ACC112 (cell line): ENCODE results near the gene CEACAM16.
A peak's percentile ranks its signal among the peaks of the same experiment; 100 is the strongest.
"Not testable (repeated sequence)": the region's sequence is repeated elsewhere in the genome, so short reads cannot be mapped to it uniquely, and the experiment has no call there.

Experiments used
- H2AFZ ChIP-seq: fragments of 200-600 bp; sonication (generic); one replicate; pipeline ENCODE4 v1.6.0; 2017; ENCODE audit warnings: antibody characterized with exemption, low read length; ENCODE audit not compliant: unreplicated experiment
- H3K27ac ChIP-seq: fragments of 200-600 bp; sonication (generic); 2 replicates; pipeline ENCODE4 v1.5.1; 2014; ENCODE audit warnings: low read depth, mild to moderate bottlenecking, antibody characterized with exemption, low read length, moderate library complexity
- H3K27me3 ChIP-seq: fragments of 200-600 bp; sonication (generic); 2 replicates; pipeline ENCODE4 v1.6.1; 2014; ENCODE audit warnings: mild to moderate bottlenecking, antibody characterized with exemption, low read length, moderate library complexity, mixed read lengths; ENCODE audit not compliant: insufficient read depth
- H3K36me3 ChIP-seq: fragments of 200-600 bp; sonication (generic); 2 replicates; pipeline ENCODE4 v1.6.1; 2016; ENCODE audit warnings: mild to moderate bottlenecking, antibody characterized with exemption, low read length, moderate library complexity, mixed read lengths; ENCODE audit not compliant: insufficient read depth
- H3K4me1 ChIP-seq: fragments of 200-600 bp; sonication (generic); one replicate; pipeline ENCODE4 v1.6.1; 2016; ENCODE audit warnings: low read length, mixed read lengths; ENCODE audit not compliant: insufficient read depth, unreplicated experiment, control insufficient read depth
- H3K4me3 ChIP-seq: fragments of 200-600 bp; sonication (generic); 2 replicates; pipeline ENCODE4 v1.5.1; 2014; ENCODE audit warnings: mild to moderate bottlenecking, low read depth, low read length
- H3K79me2 ChIP-seq: fragments of 200-600 bp; sonication (generic); one replicate; pipeline ENCODE4 v1.6.0; 2016; ENCODE audit warnings: low read length; ENCODE audit not compliant: control insufficient read depth, unreplicated experiment, insufficient read depth

Gene CEACAM16

DNA sequence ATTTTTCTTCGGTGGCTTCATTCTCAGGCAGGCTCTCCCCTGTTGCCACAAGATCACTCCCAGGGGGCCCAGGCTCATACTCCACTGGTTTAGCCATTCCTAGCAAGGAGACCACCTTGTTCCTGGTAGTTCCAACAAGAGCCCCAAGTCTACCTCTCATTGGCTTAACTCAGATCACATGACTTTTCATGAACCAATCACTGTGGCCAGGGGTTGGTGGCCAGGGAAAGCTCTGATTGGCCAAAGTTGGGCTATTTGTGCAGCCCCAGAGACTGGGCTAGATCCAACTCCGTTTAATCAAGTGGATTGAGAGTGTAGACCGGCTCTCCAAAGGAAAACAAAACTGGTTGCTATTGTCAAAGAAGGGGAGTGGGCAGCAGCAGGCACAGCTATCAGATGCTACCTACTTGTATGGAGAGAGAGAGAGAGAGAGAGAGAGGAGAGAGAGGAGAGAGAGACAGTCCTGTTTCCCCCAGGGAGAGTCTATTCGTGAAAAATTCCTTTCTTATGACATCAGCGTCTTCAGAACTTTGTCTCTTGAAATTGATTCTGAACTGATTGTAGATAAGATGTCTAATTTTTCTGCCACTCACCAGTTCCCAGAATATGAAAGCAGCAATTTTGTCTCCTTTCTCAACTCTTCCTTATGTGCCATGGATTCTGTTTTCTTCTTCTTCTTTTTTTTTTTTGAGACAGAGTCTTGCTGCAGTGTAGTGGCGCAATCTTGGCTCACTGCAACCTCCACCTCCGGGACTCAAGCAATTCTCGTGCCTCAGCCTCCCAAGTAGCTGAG is 21.7 kb upstream of the CEACAM16 start:
- H3K79me2 ChIP-seq, result no peaks in the 10 kb centered on the region
- H3K27ac ChIP-seq, result peak overlapping the region; percentile 53
- no peaks in the 10 kb centered on the region for H3K27me3 ChIP-seq
- no peaks in the 10 kb centered on the region for H3K36me3 ChIP-seq
- H2AFZ ChIP-seq, result no peak overlapping the region
- H3K4me1 ChIP-seq, result peaks cover 7% of the 10 kb centered on the region
- H3K4me3 ChIP-seq, result no peak overlapping the region

DNA sequence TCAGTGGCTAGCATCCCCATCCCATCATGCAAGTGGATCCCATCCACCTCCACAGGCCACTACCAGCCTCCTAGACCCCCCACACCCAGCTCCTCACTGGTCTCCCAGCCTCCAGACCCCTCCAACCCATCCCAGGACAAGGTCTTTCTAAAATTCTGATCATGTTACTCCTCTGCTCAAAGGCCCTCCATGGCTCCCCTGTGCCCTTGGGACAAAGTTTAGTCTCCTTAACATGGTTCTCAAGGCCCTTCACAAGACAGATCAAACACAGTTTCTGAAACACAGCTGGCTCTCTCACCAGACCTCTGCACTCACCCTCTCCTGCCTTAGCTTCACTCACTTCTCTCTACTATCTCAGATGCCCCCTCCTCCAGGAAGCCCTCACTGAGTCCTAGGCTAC is 18.4 kb upstream of the CEACAM16 start:
- Histone ChIP-seq H3K36me3 (no peaks in the 10 kb centered on the region), H3K79me2 (no peaks in the 10 kb centered on the region), H2AFZ (no peak overlapping the region), H3K4me3 (no peak overlapping the region), H3K4me1 (peaks cover 14% of the 10 kb centered on the region), H3K27ac (no peak overlapping the region), H3K27me3 (no peaks in the 10 kb centered on the region)

DNA sequence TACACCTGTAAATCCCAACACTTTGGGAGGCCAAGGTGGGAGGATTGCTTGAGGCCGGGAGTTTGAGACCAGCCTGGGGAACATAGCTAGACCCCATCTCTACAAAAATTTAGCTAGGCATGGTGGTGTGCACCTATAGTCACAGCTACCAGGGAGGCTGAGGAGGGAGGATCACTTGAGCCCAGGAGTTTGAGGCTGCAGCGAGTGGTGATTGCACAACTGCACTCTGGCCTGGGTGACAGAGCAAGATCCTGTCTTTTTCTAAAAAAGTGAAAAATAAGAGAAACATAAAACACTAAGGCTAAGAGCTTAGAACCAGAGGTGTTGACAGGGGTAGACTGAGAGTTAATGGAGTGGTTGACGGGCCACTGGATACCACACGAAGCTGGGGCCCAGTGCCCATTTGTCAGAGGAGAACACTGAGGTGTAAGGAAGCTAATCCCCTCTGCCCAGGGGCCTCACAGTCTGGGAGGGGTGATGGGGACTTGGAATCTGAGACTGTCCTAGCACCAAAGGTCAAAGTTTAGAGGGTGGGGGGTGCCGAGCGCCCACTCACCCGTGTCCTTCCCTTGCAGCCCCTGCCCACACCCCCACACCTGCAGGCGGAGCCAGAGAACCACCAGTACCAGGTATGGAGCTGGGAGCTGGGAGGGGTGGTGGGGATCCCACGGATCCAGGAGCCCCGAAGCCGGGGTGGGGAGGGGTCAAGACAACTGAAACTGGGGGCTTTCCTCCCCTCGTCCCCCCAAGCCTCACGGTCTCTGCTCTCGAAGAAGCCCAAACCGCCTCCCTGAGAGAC is 16.8 kb upstream of the CEACAM16 start:
- no peaks in the 10 kb centered on the region for H3K27me3 ChIP-seq
- H3K36me3 ChIP-seq, result no peaks in the 10 kb centered on the region
- peaks cover 16% of the 10 kb centered on the region for H3K4me1 ChIP-seq
- no peaks in the 10 kb centered on the region for H3K79me2 ChIP-seq
- H3K27ac ChIP-seq, result no peak overlapping the region
- H3K4me3 ChIP-seq, result no peak overlapping the region
- H2AFZ ChIP-seq, result no peak overlapping the region

DNA sequence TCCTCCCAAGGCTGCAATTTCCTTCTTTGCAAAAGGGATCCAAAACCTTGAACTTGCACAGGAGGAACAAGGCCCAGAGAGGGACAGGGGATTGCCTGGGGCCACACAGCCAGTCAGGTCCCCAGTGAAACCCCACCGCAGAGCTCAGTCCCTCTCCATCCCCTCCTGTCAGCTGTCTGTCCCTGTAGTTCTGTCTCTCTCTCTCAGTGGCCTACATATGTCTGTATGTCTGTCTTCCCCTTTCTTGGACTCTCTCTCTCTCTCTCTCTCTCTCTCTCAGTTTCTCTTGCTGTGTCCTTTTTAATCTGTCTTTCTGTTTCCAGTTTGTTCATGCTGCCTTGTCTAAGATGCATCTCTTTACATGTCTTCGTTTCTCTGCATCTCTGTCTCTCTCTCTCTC is 16.1 kb upstream of the CEACAM16 start:
- H3K4me3 ChIP-seq, result no peak overlapping the region
- no peaks in the 10 kb centered on the region for H3K79me2 ChIP-seq
- no peaks in the 10 kb centered on the region for H3K36me3 ChIP-seq
- H3K27ac ChIP-seq, result no peak overlapping the region
- H3K4me1 ChIP-seq, result peaks cover 12% of the 10 kb centered on the region
- no peak overlapping the region for H2AFZ ChIP-seq
- no peaks in the 10 kb centered on the region for H3K27me3 ChIP-seq

DNA sequence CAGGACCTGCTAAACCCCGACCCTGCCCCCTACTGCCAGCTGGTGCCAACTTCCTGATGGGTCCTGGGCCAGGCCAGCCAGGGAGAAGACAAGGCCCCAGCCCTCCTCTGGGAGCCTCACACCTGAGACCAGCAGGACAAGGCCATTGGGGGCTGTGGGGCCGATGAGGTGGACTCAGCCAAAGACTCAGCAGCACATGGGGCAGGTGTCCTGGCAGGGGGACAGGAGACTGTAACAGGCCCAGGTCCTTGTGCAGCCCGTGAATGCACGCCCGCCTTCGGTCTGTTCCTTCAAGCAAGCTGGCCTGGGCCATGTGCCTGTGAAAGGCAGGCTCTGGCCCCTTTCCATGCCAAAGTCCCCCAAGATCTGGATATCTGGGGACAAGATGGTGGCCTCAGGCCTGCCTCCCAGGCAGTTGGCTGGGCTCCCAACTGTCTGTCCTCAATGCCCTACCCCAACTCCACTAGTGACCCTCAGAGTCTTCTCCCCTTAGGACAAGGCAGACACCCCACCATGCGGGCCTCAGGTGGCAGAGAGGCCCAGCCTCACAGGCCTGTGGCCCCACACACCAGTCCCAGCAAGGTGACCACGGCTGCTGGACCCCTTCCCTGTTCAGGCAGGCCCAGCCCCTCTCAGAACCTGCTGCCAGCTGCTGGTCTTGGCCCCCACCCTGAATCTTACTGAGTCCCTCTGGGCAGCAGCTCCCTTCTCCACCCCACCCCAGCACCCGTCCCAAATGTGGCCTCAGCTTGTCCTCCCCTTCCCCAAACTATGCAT is 15.3 kb upstream of the CEACAM16 start:
- H3K27ac ChIP-seq, result no peak overlapping the region
- H2AFZ ChIP-seq, result no peak overlapping the region
- no peaks in the 10 kb centered on the region for H3K79me2 ChIP-seq

DNA sequence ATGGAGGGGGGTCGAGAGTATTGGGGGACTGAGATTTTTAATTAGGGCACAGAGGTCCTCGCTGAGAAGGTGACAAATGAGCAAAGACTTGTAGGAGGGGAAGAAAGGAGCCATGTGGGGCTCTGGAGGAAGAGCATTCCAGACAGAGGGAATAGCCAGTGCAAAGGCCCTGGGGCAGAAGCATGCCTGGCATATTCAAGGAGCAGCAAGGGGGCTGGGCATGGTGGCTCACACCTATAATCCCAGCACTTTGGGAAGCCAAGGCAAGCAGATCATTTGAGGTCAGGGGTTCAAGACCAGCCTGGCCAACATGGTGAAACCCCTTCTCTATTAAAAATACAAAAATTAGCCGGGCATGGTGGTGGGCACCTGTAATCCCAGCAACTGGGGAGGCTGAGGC is 14.6 kb upstream of the CEACAM16 start:
- H3K27me3 ChIP-seq, H3K79me2 ChIP-seq, H3K4me3 ChIP-seq, H2AFZ ChIP-seq, H3K36me3 ChIP-seq: not testable (repeated sequence)
- Histone ChIP-seq H3K4me1 (peaks cover 12% of the 10 kb centered on the region), H3K27ac (peak overlapping the region; percentile 87)

More for the DNA sequence above, 15.3 kb upstream of the CEACAM16 start:
- peaks cover 12% of the 10 kb centered on the region for H3K4me1 ChIP-seq
- no peaks in the 10 kb centered on the region for H3K36me3 ChIP-seq
- no peaks in the 10 kb centered on the region for H3K27me3 ChIP-seq
- H3K4me3 ChIP-seq, result no peak overlapping the region

DNA sequence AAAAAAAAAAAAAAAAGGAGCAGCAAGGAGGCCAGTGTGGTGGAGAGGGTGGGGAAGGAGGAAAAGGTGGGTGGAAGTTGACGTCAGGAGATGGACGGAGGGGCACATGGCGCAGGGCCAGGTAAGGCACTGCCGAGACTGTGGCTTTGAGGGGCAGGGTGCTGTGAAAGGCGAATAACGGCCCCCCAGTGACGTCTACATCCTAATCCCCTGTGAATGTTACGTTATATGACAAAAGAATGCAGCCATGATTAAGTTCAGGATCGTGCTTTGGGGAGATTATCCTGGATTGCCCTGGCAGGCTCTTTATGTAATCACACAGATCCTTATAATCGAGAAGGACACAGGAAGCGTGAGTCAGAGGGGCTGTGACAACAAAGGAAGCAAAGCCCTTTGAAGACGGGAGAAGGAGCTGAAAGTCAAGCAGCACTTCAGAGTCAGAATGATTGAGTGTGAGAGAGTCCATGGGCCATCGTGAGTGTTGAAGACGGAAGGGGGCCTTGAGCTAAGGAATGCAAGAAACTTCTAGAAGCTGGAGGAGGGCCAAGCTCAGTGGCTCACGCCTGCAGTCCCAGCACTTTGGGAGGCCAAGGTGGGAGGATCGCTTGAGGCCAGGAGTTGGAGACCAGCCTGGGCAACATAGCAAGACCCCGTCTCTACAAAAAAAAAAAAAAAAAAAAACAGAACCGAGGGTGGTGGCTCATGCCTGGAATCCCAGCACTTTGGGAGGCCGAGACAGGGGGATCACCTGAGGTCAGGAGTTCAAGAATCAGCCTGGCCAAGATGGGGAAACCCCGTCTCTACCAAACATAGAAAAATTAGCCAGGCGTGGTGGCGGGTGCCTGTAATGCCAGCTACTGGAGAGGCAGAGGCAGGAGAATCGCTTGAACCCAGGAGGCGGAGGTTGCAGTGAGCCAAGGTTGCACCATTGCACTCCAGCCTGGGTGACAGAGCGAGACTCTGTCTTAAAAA is 13.8 kb upstream of the CEACAM16 start:
- H3K27ac ChIP-seq, result peak overlapping the region; percentile 87
- peak overlapping the region; percentile 60 for H2AFZ ChIP-seq
- H3K79me2 ChIP-seq, result no peaks in the 10 kb centered on the region
- no peak overlapping the region for H3K4me3 ChIP-seq
- H3K27me3 ChIP-seq, result no peaks in the 10 kb centered on the region
- peaks cover 12% of the 10 kb centered on the region for H3K4me1 ChIP-seq
- H3K36me3 ChIP-seq, result no peaks in the 10 kb centered on the region

DNA sequence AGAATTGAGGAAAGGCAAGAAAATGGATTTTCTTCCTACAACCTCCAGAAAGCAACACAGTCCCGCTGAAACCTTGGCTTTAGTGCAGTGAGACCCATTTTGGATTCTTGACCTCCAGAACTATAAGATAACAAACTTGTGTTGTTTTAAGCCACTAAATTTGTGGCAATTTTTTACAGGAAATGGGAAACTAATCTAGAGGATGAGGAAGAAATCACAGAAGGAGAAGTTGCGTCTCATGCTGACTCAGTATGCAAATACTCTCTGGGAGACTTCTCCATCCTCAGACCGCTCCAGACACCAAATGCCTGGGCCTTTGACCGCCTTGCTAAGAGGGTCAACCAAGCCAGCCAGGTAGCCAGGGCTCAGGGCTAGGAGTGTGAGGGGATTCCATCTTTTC is 13.1 kb upstream of the CEACAM16 start:
- no peaks in the 10 kb centered on the region for H3K79me2 ChIP-seq
- peaks cover 12% of the 10 kb centered on the region for H3K4me1 ChIP-seq
- peak overlapping the region; percentile 87 for H3K27ac ChIP-seq
- H3K36me3 ChIP-seq, result no peaks in the 10 kb centered on the region
- no peak overlapping the region for H2AFZ ChIP-seq
- H3K27me3 ChIP-seq, result no peaks in the 10 kb centered on the region
- no peak overlapping the region for H3K4me3 ChIP-seq

DNA sequence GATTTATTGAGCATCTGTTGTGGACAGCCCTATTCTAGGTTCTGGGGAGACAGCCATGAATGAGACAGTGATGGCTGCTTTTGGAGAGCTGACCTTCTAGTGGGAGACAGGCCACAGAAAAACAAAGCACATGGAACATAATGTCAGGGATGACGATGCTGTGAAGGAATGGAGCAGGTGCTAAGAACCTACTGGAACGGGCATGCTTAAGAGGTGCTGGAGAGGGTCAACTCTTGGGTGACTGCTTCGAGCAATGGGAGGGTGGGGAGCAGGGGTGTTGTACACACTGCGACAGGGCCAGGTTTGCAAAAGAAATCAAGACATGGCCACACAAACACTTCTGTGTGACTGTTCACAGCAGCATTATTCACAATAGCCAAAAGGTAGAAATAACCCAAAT is 12.1 kb upstream of the CEACAM16 start:
- H3K36me3 ChIP-seq, result no peaks in the 10 kb centered on the region
- no peak overlapping the region for H3K27ac ChIP-seq
- H3K4me1 ChIP-seq, result peaks cover 16% of the 10 kb centered on the region
- H3K4me3 ChIP-seq, result no peak overlapping the region
- H3K79me2 ChIP-seq, result no peaks in the 10 kb centered on the region
- no peaks in the 10 kb centered on the region for H3K27me3 ChIP-seq
- no peak overlapping the region for H2AFZ ChIP-seq

DNA sequence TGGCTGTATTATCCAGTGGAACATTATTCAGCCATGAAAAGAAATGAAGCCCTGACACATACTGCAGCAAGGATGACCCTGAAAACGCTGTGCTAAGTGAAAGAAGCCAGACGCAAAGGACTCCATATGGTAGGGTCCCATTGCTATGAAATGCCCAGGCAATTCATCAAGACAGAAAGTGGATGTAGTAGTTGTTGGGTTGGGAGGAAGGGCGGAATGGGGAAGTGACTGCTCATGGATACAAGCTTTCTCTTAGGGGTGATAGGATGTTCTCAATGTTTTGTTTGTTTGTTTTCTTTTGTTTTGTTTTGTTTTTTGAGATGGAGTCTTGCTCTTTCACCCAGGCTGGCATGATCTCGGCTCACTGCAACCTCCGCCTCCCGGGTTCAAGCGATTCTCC is 11.1 kb upstream of the CEACAM16 start:
- Histone ChIP-seq H2AFZ (no peak overlapping the region), H3K4me3 (no peak overlapping the region), H3K79me2 (no peaks in the 10 kb centered on the region), H3K27me3 (no peaks in the 10 kb centered on the region), H3K27ac (no peak overlapping the region), H3K4me1 (peaks cover 23% of the 10 kb centered on the region), H3K36me3 (no peaks in the 10 kb centered on the region)
